ENCODE measurements around the gene TRMO.

Gene TRMO

GRCh38 chr9:97907046-97907445 lies 15.3 kb downstream of the TRMO start:
- H3K36me3 ChIP-seq (ENCODE audit: control insufficient read depth, insufficient read depth, low read length): peaks cover 14% of the 10 kb centered on the region
- no peak for TF ChIP-seq CTCF (IDR thresholded peaks at IDR 0.05; ENCODE audit: insufficient read depth, low read length, poor library complexity, severe bottlenecking)
- DNase-seq (ENCODE audit: extremely low read depth, insufficient read length): no peak
- no peaks in the 10 kb centered on the region for H3K27me3 ChIP-seq (replicated peaks; ENCODE audit: control insufficient read depth, insufficient read depth, low read length)
- no peak overlapping the region for H3K4me3 ChIP-seq (replicated peaks; ENCODE audit: low read depth, low read length)

GRCh38 chr9:97906236-97906831 lies 16.0 kb downstream of the TRMO start:
- DNase-seq (ENCODE audit: extremely low read depth, insufficient read length): no peak
- H3K36me3 ChIP-seq (ENCODE audit: control insufficient read depth, insufficient read depth, low read length): peaks cover 14% of the 10 kb centered on the region
- no peak for TF ChIP-seq CTCF (IDR thresholded peaks at IDR 0.05; ENCODE audit: insufficient read depth, low read length, poor library complexity, severe bottlenecking)

GRCh38 chr9:97905228-97905627 lies 17.1 kb downstream of the TRMO start:
- TF ChIP-seq CTCF (IDR thresholded peaks at IDR 0.05; ENCODE audit: insufficient read depth, low read length, poor library complexity, severe bottlenecking): no peak
- Histone ChIP-seq H3K27me3 (replicated peaks; ENCODE audit: control insufficient read depth, insufficient read depth, low read length) (no peaks in the 10 kb centered on the region), H3K4me3 (replicated peaks; ENCODE audit: low read depth, low read length) (no peak overlapping the region), H3K36me3 (ENCODE audit: control insufficient read depth, insufficient read depth, low read length) (peaks cover 9% of the 10 kb centered on the region)
- no peak for DNase-seq (ENCODE audit: extremely low read depth, insufficient read length)

More at GRCh38 chr9:97906236-97906831, 16.0 kb downstream of the TRMO start:
- no peaks in the 10 kb centered on the region for H3K27me3 ChIP-seq (replicated peaks; ENCODE audit: control insufficient read depth, insufficient read depth, low read length)
- no peak overlapping the region for H3K4me3 ChIP-seq (replicated peaks; ENCODE audit: low read depth, low read length)

- TF ChIP-seq CTCF (IDR thresholded peaks at IDR 0.05; ENCODE audit: insufficient read depth, low read length, poor library complexity, severe bottlenecking): no peak
- Histone ChIP-seq H3K36me3 (ENCODE audit: control insufficient read depth, insufficient read depth, low read length) (peaks cover 6% of the 10 kb centered on the region), H3K4me3 (replicated peaks; ENCODE audit: low read depth, low read length) (no peak overlapping the region), H3K27me3 (replicated peaks; ENCODE audit: control insufficient read depth, insufficient read depth, low read length) (no peaks in the 10 kb centered on the region)
- no peak for DNase-seq (ENCODE audit: extremely low read depth, insufficient read length)
Measured at GRCh38 chr9:97904725-97905124, 17.6 kb downstream of the TRMO start.

- no peak for DNase-seq (ENCODE audit: extremely low read depth, insufficient read length)
- peaks cover 4% of the 10 kb centered on the region for H3K36me3 ChIP-seq (ENCODE audit: control insufficient read depth, insufficient read depth, low read length)
- TF ChIP-seq CTCF (IDR thresholded peaks at IDR 0.05; ENCODE audit: insufficient read depth, low read length, poor library complexity, severe bottlenecking): no peak
- no peak overlapping the region for H3K4me3 ChIP-seq (replicated peaks; ENCODE audit: low read depth, low read length)
- no peaks in the 10 kb centered on the region for H3K27me3 ChIP-seq (replicated peaks; ENCODE audit: control insufficient read depth, insufficient read depth, low read length)
Measured at GRCh38 chr9:97903177-97903576, 19.1 kb downstream of the TRMO start.

Data from GM06990 (cell line).